Activated T-cell treated with anti-CD3 and anti-CD28 coated beads for 48 hours (primary cell): ENCODE results near the gene TNNC1.

Source experiments
- DNase-seq: peaks from one replicate; pipeline ENCODE4 v3.0.0-alpha.2; 2020; ENCODE audit warnings: low read depth

The TNNC1 gene

DNA sequence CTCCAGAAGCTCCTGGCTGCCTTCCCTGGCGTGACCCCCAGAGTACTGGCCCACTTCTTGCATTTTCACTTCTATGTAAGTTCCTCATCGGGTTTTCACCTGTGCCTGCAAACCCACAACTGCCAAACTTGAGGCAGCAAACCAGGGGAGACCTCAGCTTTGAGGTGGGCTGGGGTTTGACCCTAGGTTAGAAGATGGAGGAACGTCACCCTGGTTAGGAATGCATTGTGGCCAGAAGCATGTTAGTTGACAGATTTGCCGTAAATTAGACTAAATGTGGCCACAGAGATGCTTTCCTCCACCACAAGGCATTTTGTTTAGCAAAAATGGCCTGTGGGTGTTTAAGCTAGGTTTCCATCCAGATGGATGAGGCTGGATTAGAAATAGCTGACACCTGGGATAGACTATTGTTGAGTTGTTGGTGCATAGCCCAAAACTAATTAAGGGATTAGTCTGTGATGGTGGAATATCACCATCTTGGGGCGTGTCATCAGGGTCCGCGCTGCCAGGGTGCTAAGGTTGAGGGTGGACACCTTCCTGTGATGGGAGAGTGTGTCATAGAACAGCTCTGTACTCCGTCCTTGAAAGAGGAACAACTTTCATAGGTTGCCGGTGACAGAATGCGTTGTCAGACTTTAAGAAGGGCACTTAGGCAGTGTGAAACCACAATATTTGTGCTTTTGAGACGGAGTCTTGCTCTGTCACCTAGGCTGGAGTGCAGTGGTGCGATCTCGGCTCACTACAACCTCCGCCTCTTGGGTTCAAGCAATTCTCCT is 5.1 kb upstream of the TNNC1 start:
- DNase-seq = no peak

DNA sequence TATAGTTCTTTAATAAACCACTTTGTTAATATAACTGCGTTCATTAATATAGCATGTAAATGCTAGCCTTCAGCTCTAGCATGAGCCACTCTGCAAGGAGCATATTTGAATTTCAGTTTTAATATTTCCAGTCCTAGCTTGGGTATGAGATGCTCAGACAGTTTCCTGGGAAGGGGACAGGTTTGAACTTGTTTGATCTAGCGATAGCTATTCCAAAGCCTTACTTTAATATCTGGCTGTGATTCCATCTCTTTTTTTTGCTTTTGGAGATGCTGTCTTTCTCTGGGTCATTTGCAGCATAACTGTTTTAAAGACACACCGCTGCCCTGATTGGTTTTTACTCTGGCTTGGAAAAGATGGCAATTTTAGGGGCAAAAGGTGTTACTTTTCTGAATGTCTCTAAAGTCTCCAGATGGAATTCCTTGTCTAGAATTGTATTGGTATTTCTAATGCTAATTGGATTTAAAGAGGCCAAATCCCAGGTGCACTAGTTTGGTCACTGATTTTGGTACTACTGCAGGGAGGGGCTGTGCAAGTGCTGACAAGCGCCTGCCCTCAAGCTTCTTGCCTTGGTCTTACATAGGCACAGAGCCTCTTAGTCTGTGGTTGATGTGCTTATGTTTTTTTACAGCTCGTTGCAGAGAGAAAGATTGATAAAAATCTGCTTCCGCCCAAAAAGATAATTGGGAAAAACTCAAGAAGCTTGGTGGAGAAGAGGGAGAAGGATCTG is 4.4 kb upstream of the TNNC1 start:
- DNase-seq = no peak

DNA sequence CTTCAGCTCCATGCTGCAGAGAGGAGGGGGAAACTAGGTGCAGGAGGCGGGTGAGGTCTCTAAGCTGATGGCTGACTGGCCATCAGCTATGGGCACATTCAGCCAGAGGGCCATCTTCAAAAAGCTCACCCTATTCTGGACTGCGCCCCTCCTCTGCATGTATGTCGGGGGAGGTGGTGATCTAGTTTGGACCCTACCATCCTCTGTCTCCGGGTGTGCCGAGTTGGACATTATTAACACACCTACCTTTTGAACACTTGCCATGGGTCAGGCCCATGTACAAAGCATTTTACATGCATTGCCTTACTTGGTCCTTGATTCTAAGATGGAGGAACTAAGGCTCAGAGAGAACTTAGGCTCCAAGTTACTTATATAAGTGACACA is 3.0 kb upstream of the TNNC1 start:
- no peak for DNase-seq

DNA sequence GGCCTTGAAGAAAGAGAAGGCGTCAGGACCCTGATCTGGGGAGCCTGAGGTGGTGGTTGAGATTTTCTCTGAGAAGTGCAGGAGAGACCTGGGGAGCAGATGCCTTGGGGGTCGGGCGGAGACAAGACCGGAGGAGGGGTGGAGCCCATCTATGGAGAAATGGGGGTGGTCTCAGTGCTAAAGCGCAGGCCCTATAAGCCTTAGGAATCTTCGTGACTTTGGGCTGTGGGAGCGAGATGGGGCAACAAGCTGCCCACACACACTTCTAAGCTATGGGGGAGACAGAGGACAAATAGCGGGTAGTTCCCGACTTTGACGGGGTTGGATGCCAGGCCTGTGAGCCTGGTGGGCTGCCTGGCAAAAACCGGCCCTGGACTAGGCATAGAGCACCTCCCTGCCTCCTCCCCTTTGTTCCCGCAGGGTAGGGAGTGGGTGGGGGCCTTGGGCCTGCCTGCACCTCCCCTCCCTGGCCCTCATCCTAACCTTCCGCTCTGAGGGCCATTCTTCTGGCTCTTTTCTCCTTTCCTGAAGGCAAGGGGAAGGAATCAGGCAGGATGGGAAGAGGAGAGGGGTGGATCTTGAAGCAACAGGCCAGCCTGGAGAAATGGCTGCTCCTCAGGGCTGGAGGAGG is 2.4 kb upstream of the TNNC1 start:
- no peak for DNase-seq

DNA sequence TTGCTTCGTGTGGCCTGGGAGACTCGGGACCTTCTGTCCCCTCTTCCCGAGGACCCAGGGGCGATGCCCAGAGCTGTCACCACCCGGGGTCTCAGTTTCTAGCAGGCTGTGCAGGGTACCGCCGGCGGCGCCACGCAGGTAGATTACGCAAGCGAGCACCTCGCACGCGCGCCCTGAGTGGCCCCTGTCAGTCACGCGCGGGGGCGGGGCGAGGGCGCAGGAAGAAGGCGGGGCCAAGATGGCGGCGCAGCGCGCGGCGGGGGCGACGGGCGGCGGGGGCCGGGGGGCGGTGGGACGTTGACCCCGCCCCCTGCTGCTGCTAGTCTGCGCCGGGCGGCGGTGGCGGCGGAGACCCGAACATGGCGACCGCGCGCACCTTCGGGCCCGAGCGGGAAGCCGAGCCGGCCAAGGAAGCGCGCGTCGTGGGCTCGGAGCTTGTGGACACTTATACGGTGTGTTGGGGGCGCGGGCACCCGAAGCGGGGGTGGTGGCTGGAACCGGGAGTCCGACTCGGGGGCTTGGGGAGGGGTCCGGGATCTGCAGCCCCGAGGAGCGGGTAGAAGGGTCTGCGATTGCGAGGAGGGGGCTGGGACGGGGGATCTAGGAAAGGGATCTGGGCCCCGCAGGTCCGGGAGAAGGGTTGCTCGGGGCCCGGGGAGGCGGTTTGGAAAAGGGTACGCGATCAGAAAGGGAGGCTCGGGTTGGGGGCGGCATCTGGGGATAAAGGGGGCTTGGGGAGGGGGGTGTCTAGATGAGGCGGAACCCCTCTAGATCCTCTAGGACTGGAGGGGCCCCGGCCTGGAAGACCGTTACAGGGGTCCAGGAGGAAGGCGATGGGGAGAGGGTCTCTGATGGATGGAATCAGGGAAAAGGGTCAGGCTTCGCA is 1.7 kb upstream of the TNNC1 start, which contains the start of gene NISCH:
NISCH (plus strand) TSS at position 322 of the 886 bp plus-strand sequence; CDS start at position 360, 38 bp downstream.
- DNase-seq = peak; percentile 97

DNA sequence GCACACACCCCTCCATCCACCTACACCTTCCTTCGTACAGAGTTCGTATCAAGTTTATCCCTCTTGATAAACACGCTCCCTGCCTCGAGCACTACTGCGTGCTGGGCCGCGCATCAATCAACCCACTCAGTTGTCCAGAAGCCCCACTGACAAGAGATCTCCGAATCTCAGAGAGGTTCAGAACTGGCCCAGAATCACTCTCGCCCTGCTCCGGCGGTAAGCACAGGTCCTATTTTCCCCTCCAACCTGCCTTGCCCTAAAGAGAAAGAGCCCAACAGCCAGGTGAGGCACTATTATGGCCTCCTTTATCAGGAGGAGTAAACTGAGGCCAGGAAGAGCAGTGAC is 1.1 kb upstream of the TNNC1 start:
- DNase-seq = no peak

DNA sequence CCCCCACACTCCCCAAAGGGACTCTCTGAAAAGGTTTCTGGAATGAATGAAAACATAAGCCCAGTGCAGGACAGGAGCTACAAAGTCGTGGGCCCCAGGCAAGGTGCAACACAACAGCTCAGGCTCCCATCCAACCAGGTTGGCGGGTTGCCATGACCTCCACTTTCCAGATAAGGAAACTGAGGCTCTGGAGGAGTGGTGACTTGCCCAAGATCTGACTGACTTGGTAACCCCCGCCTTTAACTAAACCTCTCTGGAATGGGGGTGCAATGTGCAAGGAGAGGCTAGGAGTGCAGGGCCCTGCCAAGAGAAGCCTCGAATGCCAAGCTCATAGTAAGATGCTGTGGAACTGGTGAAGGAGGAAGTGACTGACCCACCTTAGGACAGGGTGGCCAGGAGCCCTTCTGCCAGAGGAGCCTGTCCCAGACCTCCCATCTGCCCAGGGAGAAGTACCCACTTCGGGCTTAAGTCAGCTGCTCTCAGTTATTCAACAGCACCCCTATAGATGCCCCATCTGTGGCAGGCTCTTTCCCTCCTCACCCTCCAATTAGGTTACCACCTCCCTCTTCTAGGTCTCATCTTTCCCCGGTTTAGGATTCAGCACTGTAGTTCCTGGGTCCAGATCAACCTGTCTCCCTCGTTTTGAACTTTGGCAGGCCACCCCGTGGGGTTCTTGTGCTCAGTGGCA is 553 bp upstream of the TNNC1 start:
- no peak for DNase-seq

DNA sequence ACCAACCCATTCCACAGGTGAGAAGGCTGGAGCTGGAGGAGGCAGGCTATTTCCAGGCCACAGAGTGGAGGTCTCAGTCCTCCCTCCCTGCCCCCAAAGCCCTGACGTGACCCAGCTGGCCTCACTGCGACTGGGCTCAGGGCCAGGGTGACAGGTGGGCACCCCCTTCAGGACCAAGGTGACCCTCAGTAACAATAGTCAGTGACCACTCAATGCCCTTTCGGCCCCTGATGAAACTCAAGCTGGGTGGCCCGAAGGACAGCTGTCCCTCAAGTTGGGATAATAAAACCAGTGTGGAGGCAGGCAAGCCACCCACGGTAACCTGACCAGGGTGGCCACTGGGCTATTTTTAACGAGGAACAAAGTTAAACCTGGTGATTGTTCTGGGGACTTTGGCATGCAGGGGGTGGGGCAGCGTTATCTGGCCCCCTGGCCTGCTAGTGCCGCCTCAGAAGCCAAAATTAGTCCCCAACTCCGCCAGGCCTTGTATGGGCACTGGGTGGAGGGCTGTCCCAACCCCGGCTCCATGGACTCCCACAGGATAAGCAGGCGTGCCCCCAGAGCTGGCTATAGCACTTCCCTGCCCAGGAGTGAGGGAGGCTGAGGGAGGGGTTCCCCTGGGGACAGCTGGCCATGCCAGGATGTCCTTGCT is 1.1 kb downstream of the TNNC1 start:
- DNase-seq = no peak

DNA sequence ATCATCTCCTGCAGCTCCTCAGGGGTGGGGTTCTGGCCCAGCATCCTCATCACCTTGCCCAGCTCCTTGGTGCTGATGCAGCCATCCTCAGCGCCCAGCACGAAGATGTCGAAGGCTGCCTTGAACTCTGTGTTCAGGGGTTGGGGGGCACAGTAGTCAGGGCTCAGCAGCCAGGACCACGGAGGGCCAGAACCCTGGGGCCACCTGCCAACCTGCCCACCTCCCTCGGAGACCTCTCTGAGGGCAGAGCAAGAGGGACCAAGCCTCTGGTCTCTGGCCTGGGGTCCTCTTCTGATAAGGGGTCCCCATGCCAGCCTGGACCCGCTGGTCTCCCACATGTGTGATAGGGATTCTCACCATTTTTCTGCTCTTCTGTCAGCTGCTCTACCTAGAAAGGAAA is 1.7 kb downstream of the TNNC1 start:
- DNase-seq = no peak

DNA sequence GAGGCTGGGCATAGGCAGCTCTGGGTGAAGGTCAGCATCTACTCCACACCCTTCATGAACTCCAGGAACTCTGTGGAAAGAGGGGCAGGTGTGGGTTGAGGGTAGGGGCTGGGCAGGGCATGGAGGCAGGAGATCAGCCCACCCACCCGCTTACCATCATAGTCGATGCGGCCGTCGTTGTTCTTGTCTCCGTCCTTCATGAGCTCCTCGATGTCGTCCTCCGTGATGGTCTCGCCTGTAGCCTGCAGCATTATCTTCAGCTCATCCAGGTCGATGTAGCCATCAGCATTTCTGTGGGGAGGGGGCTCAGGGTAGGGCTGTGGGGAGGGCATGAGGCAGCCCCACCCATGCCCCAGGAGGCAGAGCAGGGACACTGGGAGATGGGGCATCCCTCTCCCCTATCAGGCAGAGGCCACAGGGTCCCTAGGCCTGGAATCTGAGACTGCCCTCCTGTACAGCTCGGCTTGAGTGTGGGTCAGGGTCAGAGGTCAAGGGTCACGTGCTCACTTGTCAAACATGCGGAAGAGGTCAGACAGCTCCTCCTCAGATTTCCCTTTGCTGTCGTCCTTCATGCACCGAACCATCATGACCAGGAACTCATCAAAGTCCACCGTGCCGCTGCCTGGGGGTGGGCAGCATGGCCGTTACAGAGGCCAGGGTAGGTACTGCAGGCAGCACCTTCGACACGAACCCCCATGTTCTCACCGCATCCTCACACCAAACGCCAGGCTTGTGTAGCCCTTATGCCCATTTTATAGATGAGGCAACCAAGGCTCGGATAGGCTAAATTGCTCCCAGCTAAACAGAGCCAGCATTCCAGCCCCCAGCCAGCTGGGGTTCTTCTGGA is 2.4 kb downstream of the TNNC1 start:
- DNase-seq = no peak

DNA sequence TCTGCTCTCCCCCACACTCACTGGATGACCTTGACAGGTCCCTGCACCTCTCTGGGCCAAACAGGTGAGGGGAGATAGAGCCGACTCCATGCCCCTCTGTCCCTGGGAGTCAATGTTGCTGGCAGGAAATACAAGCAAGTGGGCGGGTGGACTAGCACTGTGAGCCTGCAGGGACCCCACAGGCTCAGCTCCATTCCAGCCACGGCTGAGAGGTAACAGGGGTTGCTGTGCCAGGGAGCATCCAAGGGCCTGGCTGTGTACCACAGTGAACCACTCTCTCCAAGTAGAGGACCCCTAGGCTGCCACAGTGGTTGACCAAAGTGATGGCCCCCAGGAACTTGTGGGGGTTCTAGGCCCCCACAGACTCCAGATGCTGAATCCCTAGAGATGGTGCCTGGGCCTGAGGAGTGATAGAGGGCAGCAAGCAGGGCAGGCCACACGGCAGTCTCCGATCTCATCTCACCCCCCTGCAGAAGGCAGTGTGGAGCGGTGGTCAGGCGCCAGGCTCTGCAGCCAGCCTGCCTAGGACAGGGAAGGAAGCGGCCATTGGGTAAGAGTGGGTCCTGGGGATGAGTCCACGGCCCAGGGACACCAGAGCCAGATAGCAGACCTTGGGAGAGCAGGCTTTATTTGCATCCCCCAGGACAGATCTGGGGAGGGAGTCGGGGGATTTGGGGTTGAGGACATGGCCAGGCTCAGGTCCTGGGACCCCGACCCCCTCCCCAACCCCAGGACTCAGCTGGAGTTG is 3.2 kb downstream of the TNNC1 start:
- no peak for DNase-seq

DNA sequence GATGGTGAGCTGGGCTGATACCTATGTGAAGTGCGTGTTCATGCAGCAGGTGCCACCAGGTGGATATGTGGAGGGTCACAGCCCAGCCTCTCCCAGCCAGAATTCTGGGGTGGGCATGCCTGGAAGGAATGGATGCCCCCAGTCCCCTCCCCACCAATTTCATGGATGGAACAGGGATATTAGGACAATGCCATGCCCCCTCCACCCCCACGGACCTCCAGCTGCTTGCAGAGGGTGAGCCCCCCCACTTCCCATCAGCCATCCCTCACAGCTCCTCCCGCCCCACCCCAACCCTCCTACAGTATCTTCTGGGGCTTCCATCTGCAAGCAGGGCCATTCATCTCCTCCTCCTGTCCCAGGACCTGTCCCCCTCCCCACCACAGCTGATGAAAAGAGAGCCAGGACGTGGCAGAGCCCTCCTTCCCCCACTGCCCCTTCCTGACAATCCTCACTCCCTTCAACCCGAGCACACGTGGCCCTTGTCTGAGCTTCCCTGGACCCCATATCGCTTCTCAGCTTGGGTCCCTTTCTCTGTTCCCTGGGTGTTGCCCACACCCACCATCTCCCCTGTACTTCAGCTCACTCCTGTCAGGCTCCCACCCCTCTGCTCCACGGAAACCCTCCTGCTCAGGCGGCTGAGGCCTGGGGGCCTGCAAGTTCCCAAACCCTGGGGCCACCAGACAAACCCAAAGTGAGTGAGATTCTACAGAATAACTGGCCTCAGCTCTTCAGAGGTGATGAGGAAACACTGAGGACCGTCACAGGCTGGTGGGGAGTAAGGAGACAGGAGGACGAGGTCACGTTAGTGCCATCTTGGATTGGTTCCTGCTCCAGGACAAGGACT is 6.1 kb downstream of the TNNC1 start:
- DNase-seq = no peak

DNA sequence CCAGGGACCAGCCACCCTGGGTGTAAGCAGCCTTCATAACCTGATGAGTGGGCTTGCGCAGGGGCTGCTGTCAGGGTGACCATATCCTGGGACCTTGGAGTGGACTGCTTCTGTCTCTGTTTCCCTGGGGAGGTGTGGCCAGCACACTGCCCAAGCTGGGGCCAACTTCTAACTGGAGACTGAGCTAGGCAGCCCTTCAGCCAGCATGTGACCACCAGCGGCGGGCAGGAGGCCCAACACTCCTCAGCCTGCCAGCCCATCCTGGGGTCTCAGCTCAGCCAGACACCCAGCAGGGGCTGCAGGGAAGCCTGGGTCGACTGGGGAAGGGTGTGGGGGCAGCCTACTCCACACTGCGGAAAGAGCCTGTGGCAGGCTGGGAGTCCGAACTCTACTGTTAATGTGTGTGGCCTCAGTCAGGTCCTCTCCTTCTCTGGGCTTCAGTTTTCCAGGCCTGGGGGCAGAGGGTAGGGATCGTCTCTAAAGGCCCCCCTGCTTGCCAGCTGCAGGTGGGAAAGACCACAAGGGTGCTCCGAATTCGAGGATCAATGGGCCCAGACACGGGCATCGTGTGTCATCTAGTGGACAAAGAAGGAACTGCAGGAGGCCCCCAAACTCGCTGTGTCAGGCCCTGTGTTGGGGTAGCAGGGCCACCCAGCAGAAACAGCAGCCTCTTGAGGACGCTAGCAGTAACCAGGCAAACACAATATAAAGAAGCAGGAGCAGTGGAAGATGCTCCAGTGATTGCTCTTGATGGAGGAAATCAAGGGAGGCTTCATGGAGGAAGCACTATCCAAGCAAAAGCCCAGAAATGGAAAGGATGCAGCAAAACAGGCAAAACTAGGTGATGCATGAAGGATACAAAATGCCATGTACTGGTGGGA is 7.0 kb downstream of the TNNC1 start:
- DNase-seq = peak; percentile 69

DNA sequence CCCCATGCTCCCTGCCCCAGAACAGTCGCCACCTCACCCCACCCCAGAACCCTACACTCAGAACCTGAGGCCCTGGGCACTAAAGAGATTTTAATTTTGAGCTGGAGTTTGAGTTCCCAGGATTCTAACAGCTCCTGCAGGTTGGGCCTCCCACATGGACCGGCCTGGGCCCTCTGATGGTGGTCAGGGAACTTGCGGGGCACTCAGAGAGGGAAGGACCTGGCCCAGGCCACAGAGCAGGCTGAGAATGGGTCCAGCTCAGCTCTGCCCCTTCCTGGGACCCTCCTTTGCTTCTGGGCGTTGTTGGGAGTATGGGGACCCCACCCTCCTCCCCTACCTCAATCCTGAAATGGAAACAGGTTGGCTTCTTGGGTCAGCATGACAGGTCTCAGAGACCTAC is 7.8 kb downstream of the TNNC1 start:
- DNase-seq = no peak

DNA sequence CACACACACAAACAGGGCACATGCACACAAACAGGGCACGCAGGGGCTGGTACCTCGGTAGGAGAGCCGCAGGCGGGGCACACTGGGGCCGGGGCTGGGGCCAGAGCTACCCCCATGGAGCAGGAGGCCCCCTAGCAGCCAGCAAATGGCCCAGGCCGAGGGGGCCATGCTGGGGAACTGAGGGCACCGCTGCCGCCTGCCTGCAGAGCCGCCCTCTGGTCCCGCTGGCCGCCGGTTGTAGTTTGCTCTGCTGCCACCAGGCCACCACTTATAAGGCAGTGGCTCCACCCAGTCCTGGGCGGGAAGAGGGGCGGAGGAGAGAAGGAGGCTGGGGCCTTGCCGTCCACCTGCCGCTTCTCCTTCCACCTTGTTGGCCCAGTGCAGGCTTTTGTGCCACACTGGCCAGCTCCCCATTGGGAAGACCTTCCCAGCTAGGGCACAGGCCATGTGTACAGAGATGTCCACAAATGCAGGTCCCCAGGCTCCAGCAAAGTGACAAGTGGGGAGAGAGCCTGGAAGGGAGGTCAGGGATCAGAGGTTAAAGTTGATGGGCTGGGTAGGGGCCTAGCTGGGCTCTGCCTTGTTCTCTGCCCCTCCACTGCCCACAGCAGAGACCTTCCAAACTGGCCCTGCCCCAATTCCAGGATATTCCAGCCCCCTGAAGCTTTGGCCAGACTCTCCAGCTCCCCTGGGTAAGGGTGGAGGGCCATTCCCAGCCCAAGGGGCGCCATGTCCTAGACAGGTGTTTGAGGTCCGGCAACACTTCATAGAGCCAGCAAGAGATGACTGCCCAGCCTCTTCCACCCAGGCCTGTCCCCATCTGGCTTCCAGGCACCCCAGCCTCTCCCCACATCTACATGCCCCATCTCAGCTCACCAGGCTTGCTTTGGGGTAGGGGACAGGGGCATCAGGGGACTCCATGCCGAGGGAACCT is 8.7 kb downstream of the TNNC1 start, which contains the start of gene SEMA3G:
SEMA3G (minus strand) TSS at position 244 of the 934 bp plus-strand sequence; CDS start at position 168, 76 bp downstream.
- peak; percentile 77 for DNase-seq
